K562 (cell line): ENCODE results near the gene SLAMF6. TPM values are rescaled to one million over a fixed set of nuclear protein-coding genes. Genes with fewer than 3 reads are reported as not detected.

Experiments used
- BCL6 ChIP-seq: fragments of 250-450 bp; sonication (Bioruptor Pico); IDR thresholded peaks from 2 replicates; pipeline ENCODE4 v1.4.0; 2020
- CBFA2T2 ChIP-seq: fragments of 450-650 bp; conservative IDR thresholded peaks from 2 replicates; pipeline ENCODE4 v1.6.1; 2017; ENCODE audit warnings: mild to moderate bottlenecking
- CHD1 ChIP-seq: fragments of 200-600 bp; sonication (generic); IDR thresholded peaks from one replicate; pipeline ENCODE4 v1.6.1; 2012; ENCODE audit warnings: mild to moderate bottlenecking, moderate library complexity, low read length, inconsistent platforms
- ELF2 ChIP-seq: fragments of 250-450 bp; sonication (Bioruptor Pico); IDR thresholded peaks from 2 replicates; pipeline ENCODE4 v1.5.0; 2021; ENCODE audit warnings: mild to moderate bottlenecking
- EP400 ChIP-seq: fragments of 450-650 bp; IDR thresholded peaks from 2 replicates; pipeline ENCODE4 v1.6.1; 2017; ENCODE audit warnings: antibody characterized with exemption, mild to moderate bottlenecking, moderate library complexity
- ESRRA ChIP-seq: fragments of 450-650 bp; IDR thresholded peaks from 2 replicates; pipeline ENCODE4 v1.6.1; 2014; ENCODE audit warnings: low read depth, mild to moderate bottlenecking, moderate library complexity, borderline replicate concordance
- FOXA3 ChIP-seq, 2 experiments: fragments of 450-650 bp in 1 of 2; sonication (generic) in 1 of 2; formaldehyde crosslinking; IDR thresholded peaks in 1 of 2; conservative IDR thresholded peaks in 1 of 2; 2 replicates each; pipeline versions ENCODE4 v1.4.0 to v1.8.0; 2020 to 2022; ENCODE audit warnings: mild to moderate bottlenecking in 2 of 2, missing genetic modification reagents in 1 of 2
- FOXJ3 ChIP-seq: sonication (generic); formaldehyde crosslinking; IDR thresholded peaks from 2 replicates; pipeline ENCODE4 v1.4.0; 2020; ENCODE audit warnings: mild to moderate bottlenecking, missing genetic modification reagents
- LARP7 ChIP-seq: fragments of 450-650 bp; IDR thresholded peaks from 2 replicates; pipeline ENCODE4 v1.6.1; 2016
- RBM17 ChIP-seq: fragments of 200-400 bp; formaldehyde crosslinking; IDR thresholded peaks from 2 replicates; pipeline ENCODE4 v1.6.1; 2017; ENCODE audit warnings: low read depth, mild to moderate bottlenecking, low read length, borderline replicate concordance
- SAFB2 ChIP-seq: fragments of 200-400 bp; formaldehyde crosslinking; IDR thresholded peaks from 2 replicates; pipeline ENCODE4 v1.6.1; 2018; ENCODE audit warnings: borderline replicate concordance, low read length, low read depth, moderate library complexity; ENCODE audit not compliant: severe bottlenecking
- SMARCE1 ChIP-seq: fragments of 450-650 bp; IDR thresholded peaks from 2 replicates; pipeline ENCODE4 v1.7.1; 2016; ENCODE audit warnings: mild to moderate bottlenecking
- SREBF1 ChIP-seq: fragments of 150-350 bp; IDR thresholded peaks from 2 replicates; pipeline ENCODE4 v1.6.1; 2014; ENCODE audit warnings: antibody characterized with exemption, low read depth, low read length, borderline replicate concordance
- TAL1 ChIP-seq: fragments of 450-650 bp; IDR thresholded peaks from 2 replicates; pipeline ENCODE4 v1.6.1; 2016; ENCODE audit warnings: mild to moderate bottlenecking
- ZNF282 ChIP-seq: sonication (generic); formaldehyde crosslinking; IDR thresholded peaks from 2 replicates; pipeline ENCODE4 v1.8.1; 2023; ENCODE audit warnings: missing genetic modification reagents
- ZNF384 ChIP-seq: IDR thresholded peaks from 2 replicates; pipeline ENCODE4 v1.6.1; 2012; ENCODE audit warnings: low read depth, low read length, improper control_type of control experiment
- polyA plus RNA-seq, 8 experiments: library from polyadenylated mRNA; depleted of rRNA in 4 of 8; stranded (reverse) in 5 of 8; unstranded in 3 of 8; fragments of >200 nt; fragmentation: Nextera tagmentation in 2 of 8; fragmentation: Illumina TruSeq in 1 of 8; extraction: Ambion mirVana in 2 of 8; extraction: Trizol in 1 of 8; gene quantifications; 2 replicates each; pipeline versions ENCODE4 v1.2.1 to v1.2.3, GENCODE V29; 2011 to 2014; ENCODE audit warnings: inconsistent platforms in 1 of 8, missing spikeins in 1 of 8
- total RNA-seq, 7 experiments: library from RNA; depleted of rRNA in 6 of 7; stranded (reverse); fragments of >200 nt in 6 of 7; fragmentation: Illumina TruSeq in 2 of 7; extraction: Trizol in 2 of 7; gene quantifications; 2 replicates each; pipeline versions ENCODE4 v1.2.1 to v1.2.3, GENCODE V29; 2011 to 2021; ENCODE audit warnings: low replicate concordance in 1 of 7
- TF ChIP-seq, protein P1 (sequence below), 2 experiments: fragments of 450-650 bp in 1 of 2; IDR thresholded peaks; 2 replicates each; pipeline ENCODE4 v1.6.1; 2011 to 2017; ENCODE audit warnings: low read depth in 2 of 2, antibody characterized with exemption in 1 of 2, borderline replicate concordance in 1 of 2, low read length in 1 of 2, mild to moderate bottlenecking in 1 of 2, mixed read lengths in 1 of 2; ENCODE audit not compliant: control insufficient read depth in 1 of 2
- TF ChIP-seq, protein P2 (sequence below): fragments of 450-650 bp; IDR thresholded peaks from 2 replicates; pipeline ENCODE4 v1.6.1; 2016; ENCODE audit warnings: missing biosample characterization, missing genetic modification characterization
- TF ChIP-seq, protein P3 (sequence below): fragments of 450-650 bp; IDR thresholded peaks from 2 replicates; pipeline ENCODE4 v1.6.1; 2017; ENCODE audit warnings: antibody characterized with exemption, mild to moderate bottlenecking

SLAMF6 gene
- total and polyA plus RNA-seq, 9 of the 15 experiments (the other 6 are each of a cell fraction or from before 2014, with no cell fraction given) = 0.56 to 4.8 (median 1.1) TPM

DNA sequence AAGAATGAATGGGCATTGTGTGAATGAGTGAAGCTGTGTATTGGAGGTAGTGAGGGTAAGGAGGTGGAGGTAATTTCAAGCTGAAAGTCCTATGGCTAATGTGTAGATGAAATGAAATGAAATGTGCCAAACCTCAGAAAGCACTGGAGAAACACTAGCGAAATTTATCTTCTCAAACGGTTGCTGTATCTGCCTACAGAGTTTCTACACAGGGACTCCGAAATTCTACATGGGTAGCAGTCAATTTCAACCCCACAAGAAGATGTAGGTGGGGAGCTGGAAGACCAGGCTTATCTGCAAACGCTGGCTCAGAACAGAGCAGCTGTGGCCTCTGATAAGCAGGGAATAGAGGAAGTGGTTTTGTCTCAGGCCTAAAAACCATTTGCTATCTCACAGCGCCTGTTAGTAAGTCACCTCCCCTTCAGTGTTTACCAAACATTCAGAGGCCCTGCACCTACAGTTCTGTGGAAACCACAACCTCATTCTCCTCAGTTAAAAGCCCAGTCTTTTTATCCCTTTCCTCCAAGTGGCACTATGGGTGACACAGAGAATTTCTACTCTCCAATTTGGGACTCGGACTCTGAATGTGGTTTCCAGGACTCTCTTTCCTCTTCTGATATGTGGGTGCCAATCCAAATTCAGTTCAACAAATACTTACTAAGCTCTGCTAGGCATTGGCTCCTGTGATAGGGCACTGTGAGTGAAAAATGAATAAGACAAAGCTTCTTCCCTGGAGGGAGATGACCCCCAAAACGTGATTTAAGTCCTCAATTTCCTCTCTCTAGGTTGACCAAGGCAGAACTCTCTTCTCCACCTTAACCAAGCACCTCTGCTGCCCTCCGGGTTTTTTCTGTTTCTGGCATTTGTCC, 17.2 kb upstream of the SLAMF6 start (continued):
- TF ChIP-seq FOXJ3 = 0 out of 2 replicates have a peak, but pooled peaks have one; percentile 44
- peak; percentile 100 for TF ChIP-seq SMARCE1
- TF ChIP-seq, protein P1, sequence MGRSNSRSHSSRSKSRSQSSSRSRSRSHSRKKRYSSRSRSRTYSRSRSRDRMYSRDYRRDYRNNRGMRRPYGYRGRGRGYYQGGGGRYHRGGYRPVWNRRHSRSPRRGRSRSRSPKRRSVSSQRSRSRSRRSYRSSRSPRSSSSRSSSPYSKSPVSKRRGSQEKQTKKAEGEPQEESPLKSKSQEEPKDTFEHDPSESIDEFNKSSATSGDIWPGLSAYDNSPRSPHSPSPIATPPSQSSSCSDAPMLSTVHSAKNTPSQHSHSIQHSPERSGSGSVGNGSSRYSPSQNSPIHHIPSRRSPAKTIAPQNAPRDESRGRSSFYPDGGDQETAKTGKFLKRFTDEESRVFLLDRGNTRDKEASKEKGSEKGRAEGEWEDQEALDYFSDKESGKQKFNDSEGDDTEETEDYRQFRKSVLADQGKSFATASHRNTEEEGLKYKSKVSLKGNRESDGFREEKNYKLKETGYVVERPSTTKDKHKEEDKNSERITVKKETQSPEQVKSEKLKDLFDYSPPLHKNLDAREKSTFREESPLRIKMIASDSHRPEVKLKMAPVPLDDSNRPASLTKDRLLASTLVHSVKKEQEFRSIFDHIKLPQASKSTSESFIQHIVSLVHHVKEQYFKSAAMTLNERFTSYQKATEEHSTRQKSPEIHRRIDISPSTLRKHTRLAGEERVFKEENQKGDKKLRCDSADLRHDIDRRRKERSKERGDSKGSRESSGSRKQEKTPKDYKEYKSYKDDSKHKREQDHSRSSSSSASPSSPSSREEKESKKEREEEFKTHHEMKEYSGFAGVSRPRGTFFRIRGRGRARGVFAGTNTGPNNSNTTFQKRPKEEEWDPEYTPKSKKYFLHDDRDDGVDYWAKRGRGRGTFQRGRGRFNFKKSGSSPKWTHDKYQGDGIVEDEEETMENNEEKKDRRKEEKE (IDR thresholded peaks at IDR 0.05; ENCODE audit: borderline replicate concordance in 1 of 2, control insufficient read depth in 1 of 2, low read depth in 2 of 2, low read length in 1 of 2) = peak in 1 of 2 experiments; percentile 91; a peak in 2 of 4 replicates
- TF ChIP-seq CHD1 = peak; percentile 46
- peak; percentile 100 for TF ChIP-seq TAL1
- peak; percentile 76 for TF ChIP-seq EP400
- TF ChIP-seq, protein P2, sequence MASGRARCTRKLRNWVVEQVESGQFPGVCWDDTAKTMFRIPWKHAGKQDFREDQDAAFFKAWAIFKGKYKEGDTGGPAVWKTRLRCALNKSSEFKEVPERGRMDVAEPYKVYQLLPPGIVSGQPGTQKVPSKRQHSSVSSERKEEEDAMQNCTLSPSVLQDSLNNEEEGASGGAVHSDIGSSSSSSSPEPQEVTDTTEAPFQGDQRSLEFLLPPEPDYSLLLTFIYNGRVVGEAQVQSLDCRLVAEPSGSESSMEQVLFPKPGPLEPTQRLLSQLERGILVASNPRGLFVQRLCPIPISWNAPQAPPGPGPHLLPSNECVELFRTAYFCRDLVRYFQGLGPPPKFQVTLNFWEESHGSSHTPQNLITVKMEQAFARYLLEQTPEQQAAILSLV (tag) = peak; percentile 13; the same call in 1 of the 2 replicates
- no peak for TF ChIP-seq RBM17
- TF ChIP-seq ZNF282 (CRISPR knock-in tag) = no peak
- TF ChIP-seq ESRRA = peak; percentile 98; the same call in 1 of the 2 replicates
- TF ChIP-seq SAFB2 = no peak
- TF ChIP-seq LARP7 = 0 out of 2 replicates have a peak, but pooled peaks have one; percentile 9
- TF ChIP-seq, protein P3, sequence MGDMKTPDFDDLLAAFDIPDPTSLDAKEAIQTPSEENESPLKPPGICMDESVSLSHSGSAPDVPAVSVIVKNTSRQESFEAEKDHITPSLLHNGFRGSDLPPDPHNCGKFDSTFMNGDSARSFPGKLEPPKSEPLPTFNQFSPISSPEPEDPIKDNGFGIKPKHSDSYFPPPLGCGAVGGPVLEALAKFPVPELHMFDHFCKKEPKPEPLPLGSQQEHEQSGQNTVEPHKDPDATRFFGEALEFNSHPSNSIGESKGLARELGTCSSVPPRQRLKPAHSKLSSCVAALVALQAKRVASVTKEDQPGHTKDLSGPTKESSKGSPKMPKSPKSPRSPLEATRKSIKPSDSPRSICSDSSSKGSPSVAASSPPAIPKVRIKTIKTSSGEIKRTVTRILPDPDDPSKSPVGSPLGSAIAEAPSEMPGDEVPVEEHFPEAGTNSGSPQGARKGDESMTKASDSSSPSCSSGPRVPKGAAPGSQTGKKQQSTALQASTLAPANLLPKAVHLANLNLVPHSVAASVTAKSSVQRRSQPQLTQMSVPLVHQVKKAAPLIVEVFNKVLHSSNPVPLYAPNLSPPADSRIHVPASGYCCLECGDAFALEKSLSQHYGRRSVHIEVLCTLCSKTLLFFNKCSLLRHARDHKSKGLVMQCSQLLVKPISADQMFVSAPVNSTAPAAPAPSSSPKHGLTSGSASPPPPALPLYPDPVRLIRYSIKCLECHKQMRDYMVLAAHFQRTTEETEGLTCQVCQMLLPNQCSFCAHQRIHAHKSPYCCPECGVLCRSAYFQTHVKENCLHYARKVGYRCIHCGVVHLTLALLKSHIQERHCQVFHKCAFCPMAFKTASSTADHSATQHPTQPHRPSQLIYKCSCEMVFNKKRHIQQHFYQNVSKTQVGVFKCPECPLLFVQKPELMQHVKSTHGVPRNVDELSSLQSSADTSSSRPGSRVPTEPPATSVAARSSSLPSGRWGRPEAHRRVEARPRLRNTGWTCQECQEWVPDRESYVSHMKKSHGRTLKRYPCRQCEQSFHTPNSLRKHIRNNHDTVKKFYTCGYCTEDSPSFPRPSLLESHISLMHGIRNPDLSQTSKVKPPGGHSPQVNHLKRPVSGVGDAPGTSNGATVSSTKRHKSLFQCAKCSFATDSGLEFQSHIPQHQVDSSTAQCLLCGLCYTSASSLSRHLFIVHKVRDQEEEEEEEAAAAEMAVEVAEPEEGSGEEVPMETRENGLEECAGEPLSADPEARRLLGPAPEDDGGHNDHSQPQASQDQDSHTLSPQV = peak; percentile 75
- peak; percentile 96 for TF ChIP-seq FOXA3 (CRISPR knock-in tag; conservative IDR thresholded peaks at IDR 0.05 in 1 of 2, IDR thresholded peaks at IDR 0.05 in 1 of 2)
- peak; percentile 73; the same call in 1 of the 2 replicates for TF ChIP-seq ELF2 (CRISPR knock-in tag)
- TF ChIP-seq ZNF384 = no peak; the same call in 1 of the 2 replicates
- peak; percentile 100 for TF ChIP-seq CBFA2T2
- no peak for TF ChIP-seq SREBF1
- TF ChIP-seq BCL6 = peak; percentile 82; the same call in 1 of the 2 replicates
